Stimulated activated CD4-positive, alpha-beta T cell treated with anti-CD3 and anti-CD28 coated beads, Interleukin-1b, Interleukin-23, amount 100 ng/mL, for 48 hours (primary cell): ENCODE data around the gene PEAK1.

ENCODE experiments used
- DNase-seq: peaks from one replicate; pipeline ENCODE4 v3.0.0-alpha.2; 2020

PEAK1 gene

GRCh38 chr15:77398927-77399326, 21.0 kb downstream of the PEAK1 start:
- DNase-seq = no peak

- no peak for DNase-seq
Observed at GRCh38 chr15:77396692-77397091, 23.2 kb downstream of the PEAK1 start.

GRCh38 chr15:77395013-77395774, 24.7 kb downstream of the PEAK1 start:
- no peak for DNase-seq

- no peak for DNase-seq
Observed at GRCh38 chr15:77393471-77393840, 26.4 kb downstream of the PEAK1 start.

DNA sequence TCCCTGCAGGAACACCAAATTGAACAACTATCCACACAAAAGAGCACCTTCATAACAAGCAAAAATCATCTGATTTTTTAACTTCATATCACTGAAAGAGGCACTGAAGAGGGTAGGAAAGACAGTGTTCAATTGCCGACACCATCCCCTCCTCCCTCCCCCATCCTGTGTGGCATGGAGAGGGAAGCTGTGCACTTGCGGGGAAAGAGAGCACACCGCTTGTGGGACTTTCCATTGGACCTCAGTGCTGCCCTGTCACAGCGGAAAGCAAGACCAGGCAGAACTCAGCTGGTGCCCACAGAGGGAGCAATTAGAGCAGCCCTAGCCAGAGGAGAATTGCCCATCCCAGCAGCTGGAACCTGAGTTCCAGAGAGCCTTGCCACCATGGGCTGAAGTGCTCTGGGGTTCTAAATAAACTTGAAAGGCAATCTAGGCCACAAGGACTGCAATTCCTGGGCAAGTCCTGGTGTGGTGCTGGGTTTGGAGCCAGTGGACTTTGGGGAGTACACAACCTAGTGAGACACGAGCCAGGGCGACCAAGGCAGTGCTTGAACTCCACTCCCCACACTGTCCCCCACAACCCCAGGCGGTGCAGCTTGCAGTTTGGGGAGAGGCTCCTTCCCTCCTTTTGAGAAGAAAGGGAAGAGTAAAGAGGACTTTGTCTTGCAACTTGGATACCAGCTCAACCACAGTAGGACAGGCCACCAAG, 27.0 kb downstream of the PEAK1 start:
- DNase-seq = no peak

GRCh38 chr15:77391372-77391951, 28.4 kb downstream of the PEAK1 start:
- no peak for DNase-seq

- DNase-seq = no peak
Observed at GRCh38 chr15:77387365-77388105, 32.4 kb downstream of the PEAK1 start.

- no peak for DNase-seq
Observed at GRCh38 chr15:77386626-77387025, 33.3 kb downstream of the PEAK1 start.

- no peak for DNase-seq
Observed at GRCh38 chr15:77384589-77385359, 35.1 kb downstream of the PEAK1 start.

- no peak for DNase-seq
Observed at GRCh38 chr15:77384086-77384485, 35.8 kb downstream of the PEAK1 start.

DNA sequence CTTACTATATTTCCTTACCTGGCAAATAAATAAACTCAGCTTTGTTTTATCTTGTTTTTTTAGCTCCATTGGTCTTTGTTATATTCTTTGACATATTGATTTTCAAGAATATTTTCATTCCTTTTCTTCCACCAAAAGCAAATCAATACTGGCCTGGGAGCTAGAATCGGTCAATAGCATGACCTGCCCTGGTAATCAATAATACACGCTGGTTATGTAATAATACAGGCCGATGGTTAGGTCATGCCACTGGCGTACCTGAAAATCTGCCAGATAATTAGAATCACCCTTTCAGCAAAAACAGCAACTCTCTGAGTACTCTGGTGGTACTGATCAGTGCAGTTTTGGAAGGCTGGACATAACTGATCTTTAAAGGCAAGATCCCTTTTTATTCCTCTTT, 39.9 kb downstream of the PEAK1 start:
- DNase-seq = no peak

DNA sequence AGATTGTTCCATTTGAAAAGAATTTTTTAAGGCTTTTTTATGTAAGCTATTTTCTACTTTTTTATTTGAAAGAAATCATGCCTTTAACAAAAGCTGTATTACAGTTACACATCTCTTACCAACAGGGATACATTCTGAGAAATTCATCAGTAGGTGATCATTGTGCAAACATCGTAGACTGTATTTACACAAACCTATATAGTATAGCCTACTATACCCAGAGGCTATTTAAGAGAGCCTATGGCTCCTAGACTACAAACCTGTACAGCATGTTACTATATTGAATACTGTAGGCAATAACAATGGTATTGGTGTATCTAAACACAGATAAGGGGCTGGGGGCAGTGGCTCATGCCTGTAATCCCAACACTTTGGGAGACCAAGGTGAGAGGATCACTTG, 43.1 kb downstream of the PEAK1 start:
- no peak for DNase-seq

DNA sequence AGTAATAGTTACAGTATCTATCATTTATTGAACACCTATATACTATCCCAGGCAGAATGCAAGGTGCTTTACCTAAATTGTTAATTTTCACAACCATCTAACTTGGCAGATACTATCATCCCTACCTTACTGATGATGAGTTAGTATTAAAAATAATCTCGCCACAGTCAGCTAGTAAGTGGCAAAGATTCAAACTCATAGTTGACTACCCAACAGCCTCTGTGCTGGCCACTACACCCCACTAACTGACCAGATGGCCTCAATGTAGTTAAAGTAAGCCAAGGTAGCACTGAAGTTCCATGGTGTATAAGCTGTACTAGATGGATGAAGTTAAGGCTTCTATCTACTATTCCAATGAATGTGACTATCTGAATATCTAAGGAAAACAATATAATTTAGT, 44.8 kb downstream of the PEAK1 start:
- DNase-seq = no peak

GRCh38 chr15:77373441-77373840, 46.5 kb downstream of the PEAK1 start:
- no peak for DNase-seq

DNA sequence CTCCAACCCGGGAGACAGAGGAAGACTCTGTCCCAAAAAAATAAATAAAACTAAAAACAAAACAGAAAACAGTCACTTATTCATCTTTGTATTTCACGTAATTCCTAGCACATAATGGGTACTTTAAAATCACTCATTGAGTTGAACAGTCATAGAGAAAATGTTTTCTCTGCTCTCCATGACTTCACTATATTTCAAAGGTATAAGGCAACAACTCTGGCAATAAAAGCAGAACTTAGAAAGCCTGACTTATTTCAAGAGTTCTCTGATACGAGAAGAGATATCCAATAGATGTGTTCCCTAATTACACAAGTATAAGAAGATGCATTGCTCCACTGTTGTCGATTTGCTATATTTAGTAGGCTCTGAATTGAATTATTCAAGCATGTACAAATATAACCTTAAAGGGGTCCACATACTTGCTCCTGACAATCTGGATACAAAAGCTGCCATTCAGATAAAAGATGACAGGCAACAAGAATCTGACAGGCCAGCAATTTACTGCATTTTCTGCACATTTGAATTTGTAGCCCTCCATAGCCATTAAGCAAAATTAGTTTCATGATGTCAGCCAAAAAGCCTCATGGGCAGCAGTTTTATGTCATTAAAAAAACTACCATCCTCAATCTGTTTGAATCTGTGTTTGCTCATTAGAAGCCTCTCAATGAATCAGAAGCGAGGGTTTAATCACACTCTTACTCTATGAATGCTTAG, 47.9 kb downstream of the PEAK1 start:
- no peak for DNase-seq

DNA sequence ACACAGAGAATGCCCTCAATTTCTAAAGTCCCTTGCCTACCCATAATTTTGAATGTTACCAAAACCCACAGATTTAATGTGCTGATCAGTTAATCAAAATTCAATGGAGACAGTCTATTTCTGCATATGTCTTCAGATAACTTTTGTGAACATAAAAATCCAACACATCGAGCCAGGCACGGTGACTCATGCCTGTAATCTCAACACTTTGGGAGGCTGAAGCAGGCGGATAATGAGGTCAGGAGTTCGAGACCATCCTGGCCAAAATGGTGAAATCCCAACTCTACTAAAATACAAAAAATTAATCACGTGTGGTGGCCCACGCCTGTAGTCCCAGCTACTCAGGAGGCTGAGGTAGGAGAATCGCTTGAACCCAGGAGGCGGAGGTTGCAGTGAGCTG, 49.3 kb downstream of the PEAK1 start:
- no peak for DNase-seq

DNA sequence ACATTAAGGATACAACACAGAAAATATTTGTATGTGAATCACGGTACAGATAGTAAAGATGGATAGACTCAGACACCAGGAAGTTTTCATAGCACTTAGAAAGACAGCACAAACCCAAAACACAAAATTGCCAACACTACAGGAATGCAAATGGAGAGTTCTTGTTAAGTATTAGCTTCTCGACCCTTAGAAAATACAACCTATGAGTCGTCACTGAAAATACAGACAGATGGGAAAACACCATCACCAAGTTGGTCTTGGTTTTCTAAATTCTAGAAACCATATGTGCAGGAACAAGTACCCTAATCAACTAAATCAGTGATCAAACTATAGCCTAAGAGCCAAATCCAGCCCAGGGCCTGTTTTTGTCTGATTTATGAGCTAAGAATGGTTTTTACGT, 50.7 kb downstream of the PEAK1 start:
- DNase-seq = no peak

- no peak for DNase-seq
Observed at GRCh38 chr15:77367631-77368030, 52.3 kb downstream of the PEAK1 start.

DNA sequence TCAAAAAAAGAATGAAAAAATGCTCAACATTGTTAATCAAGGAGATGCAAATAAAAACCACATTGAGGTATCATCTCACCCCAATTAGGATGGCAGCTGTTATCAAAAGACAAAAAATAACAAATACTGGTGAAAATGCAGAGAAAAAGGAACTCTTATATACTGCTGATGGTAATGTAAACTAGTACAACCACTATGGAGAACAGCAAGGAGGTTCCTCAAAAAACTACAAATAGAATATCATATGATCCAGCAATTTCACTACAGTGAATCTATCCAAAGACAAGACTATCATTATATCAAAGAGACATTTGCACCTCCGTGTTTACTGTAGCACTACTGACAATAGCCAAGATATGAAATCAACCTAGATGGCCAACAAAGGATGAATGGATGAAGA, 58.4 kb downstream of the PEAK1 start:
- no peak for DNase-seq

GRCh38 chr15:77358545-77359240, 61.2 kb downstream of the PEAK1 start:
- no peak for DNase-seq

DNA sequence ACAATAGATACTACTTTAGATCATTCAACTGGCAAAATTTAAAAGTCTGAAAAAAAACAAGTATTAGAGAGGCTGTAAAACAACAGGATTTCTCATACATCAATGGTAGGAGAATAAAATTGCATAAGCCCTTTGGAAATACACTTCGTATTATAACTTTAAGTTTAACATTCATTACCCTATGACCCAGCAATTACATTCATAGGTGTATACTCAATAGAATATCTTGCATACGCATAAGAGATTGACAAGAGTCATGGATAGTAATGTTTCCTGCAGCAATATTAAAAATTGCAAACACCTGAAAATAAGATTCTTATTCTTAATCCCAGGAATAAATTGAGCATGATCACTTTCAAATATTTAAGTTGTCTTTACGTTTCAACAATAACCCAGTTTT, 63.6 kb downstream of the PEAK1 start:
- no peak for DNase-seq

DNA sequence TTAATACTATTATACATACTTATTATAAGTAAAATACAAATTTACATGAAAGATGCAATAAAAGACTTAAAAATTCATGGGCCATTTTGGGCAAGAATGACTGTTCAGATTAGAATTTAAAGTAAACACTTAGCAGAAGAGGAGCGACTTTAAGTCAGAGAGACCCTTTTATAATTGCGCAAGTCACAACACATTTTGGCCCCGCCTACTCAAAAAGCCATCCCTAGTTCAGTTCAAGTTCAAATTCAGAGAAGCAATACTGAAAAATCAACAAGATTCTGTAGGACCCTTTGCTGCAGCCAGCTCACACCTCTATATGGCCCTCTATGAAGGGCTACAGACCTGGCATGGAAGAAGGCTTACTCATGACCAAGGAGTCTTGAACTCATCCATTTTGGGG, 64.6 kb downstream of the PEAK1 start:
- no peak for DNase-seq
